ENCODE data around the gene ATG2B.

ATG2B gene

GRCh38 chr14:96393071-96393691 lies 30.0 kb upstream of the ATG2B start:
- H3K4me3 ChIP-seq (ENCODE audit: control insufficient read depth, low read depth, low read length) = no peak overlapping the region
- DNase-seq (ENCODE audit: low read depth) = no peak
- TF ChIP-seq, protein P1, sequence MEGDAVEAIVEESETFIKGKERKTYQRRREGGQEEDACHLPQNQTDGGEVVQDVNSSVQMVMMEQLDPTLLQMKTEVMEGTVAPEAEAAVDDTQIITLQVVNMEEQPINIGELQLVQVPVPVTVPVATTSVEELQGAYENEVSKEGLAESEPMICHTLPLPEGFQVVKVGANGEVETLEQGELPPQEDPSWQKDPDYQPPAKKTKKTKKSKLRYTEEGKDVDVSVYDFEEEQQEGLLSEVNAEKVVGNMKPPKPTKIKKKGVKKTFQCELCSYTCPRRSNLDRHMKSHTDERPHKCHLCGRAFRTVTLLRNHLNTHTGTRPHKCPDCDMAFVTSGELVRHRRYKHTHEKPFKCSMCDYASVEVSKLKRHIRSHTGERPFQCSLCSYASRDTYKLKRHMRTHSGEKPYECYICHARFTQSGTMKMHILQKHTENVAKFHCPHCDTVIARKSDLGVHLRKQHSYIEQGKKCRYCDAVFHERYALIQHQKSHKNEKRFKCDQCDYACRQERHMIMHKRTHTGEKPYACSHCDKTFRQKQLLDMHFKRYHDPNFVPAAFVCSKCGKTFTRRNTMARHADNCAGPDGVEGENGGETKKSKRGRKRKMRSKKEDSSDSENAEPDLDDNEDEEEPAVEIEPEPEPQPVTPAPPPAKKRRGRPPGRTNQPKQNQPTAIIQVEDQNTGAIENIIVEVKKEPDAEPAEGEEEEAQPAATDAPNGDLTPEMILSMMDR (IDR thresholded peaks at IDR 0.05; ENCODE audit: control insufficient read depth, insufficient read depth, low read depth, low read length, missing control alignments) = no peak

DNA sequence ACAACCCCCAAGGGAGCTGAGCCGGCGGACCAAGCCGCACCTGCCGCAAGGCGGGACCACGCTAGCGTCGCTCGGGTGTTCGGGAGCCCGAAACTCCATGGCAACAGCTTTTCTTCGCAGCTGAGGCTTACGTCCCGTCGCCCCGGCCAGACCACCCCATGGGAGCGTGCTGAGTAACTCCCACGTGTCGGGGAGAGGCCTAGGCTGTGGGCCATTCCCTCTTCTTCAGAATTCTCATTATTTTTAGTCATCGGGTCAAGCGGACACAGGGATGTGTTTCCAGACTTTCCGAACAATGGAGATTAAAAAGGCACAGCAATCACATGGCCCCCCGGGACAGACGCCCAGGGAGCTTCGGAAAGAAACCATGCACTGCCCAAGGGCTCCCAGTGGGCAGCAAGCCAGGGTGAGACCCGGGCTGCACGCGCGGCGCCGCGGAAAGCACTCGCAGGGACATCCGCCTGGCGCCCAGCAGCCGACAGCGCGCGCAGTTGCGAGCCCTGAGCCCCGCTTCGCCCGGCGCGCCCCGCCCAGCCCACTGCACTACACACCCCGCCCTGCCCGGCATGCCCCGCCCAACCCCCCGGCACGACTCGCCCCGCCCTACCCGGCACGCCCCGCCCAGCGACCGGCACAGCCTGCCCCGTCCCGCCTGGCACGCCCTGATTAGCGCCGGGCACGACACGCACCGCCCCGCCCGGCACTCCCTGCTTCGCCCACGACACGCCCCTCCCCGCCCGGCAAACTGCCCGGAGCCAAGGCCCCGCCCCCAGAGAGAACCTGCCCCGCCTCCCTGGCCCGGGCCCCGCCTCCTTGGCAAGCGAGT lies 28.4 kb upstream of the ATG2B start:
- H3K4me3 ChIP-seq (ENCODE audit: control insufficient read depth, low read depth, low read length) = peak overlapping the region; percentile 82
- peak; percentile 48 for DNase-seq (ENCODE audit: low read depth)
- TF ChIP-seq, protein P1 (IDR thresholded peaks at IDR 0.05; ENCODE audit: control insufficient read depth, insufficient read depth, low read depth, low read length, missing control alignments) = no peak

- DNase-seq (ENCODE audit: low read depth) = no peak
- H3K4me3 ChIP-seq (ENCODE audit: control insufficient read depth, low read depth, low read length) = peak overlapping the region; percentile 82
- TF ChIP-seq, protein P1 (IDR thresholded peaks at IDR 0.05; ENCODE audit: control insufficient read depth, insufficient read depth, low read depth, low read length, missing control alignments) = no peak
Measured at GRCh38 chr14:96390965-96391292, 27.8 kb upstream of the ATG2B start.

DNA sequence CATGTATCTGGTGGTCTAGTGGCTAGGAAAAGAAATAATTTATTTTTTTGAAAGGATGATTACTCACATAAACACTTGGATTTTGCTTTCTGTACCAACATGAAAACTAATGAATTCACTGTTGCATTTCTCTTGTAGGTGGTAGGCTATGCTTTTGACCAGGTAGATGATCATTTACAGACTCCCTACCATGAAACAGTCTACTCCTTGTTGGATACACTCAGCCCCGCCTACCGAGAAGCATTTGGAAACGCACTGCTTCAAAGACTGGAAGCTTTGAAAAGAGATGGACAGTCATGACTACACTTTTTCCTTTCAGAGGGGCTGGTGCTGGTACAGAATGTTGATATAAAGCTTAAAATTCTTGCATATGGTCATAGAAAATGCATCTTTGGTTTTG lies 22.2 kb upstream of the ATG2B start:
- TF ChIP-seq, protein P1 (IDR thresholded peaks at IDR 0.05; ENCODE audit: control insufficient read depth, insufficient read depth, low read depth, low read length, missing control alignments) = no peak
- no peak overlapping the region for H3K4me3 ChIP-seq (ENCODE audit: control insufficient read depth, low read depth, low read length)
- DNase-seq (ENCODE audit: low read depth) = no peak

- H3K4me3 ChIP-seq (ENCODE audit: control insufficient read depth, low read depth, low read length) = no peak overlapping the region
- TF ChIP-seq, protein P1 (IDR thresholded peaks at IDR 0.05; ENCODE audit: control insufficient read depth, insufficient read depth, low read depth, low read length, missing control alignments) = no peak
- no peak for DNase-seq (ENCODE audit: low read depth)
Measured at GRCh38 chr14:96384740-96385139, 21.6 kb upstream of the ATG2B start.

GRCh38 chr14:96384053-96384452 lies 20.9 kb upstream of the ATG2B start:
- TF ChIP-seq, protein P1 (IDR thresholded peaks at IDR 0.05; ENCODE audit: control insufficient read depth, insufficient read depth, low read depth, low read length, missing control alignments) = no peak
- no peak for DNase-seq (ENCODE audit: low read depth)
- no peak overlapping the region for H3K4me3 ChIP-seq (ENCODE audit: control insufficient read depth, low read depth, low read length)
